ENCODE data around the gene TTC28.

GRCh38 chr22:28151151-28151816, 528.4 kb downstream of the TTC28 start:
- no peak for TF ChIP-seq FOXM1 (IDR thresholded peaks at IDR 0.05; ENCODE audit: borderline replicate concordance, low read depth)
- TF ChIP-seq, protein P1, sequence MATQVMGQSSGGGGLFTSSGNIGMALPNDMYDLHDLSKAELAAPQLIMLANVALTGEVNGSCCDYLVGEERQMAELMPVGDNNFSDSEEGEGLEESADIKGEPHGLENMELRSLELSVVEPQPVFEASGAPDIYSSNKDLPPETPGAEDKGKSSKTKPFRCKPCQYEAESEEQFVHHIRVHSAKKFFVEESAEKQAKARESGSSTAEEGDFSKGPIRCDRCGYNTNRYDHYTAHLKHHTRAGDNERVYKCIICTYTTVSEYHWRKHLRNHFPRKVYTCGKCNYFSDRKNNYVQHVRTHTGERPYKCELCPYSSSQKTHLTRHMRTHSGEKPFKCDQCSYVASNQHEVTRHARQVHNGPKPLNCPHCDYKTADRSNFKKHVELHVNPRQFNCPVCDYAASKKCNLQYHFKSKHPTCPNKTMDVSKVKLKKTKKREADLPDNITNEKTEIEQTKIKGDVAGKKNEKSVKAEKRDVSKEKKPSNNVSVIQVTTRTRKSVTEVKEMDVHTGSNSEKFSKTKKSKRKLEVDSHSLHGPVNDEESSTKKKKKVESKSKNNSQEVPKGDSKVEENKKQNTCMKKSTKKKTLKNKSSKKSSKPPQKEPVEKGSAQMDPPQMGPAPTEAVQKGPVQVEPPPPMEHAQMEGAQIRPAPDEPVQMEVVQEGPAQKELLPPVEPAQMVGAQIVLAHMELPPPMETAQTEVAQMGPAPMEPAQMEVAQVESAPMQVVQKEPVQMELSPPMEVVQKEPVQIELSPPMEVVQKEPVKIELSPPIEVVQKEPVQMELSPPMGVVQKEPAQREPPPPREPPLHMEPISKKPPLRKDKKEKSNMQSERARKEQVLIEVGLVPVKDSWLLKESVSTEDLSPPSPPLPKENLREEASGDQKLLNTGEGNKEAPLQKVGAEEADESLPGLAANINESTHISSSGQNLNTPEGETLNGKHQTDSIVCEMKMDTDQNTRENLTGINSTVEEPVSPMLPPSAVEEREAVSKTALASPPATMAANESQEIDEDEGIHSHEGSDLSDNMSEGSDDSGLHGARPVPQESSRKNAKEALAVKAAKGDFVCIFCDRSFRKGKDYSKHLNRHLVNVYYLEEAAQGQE (IDR thresholded peaks at IDR 0.05; ENCODE audit: low read depth): no peak
- TF ChIP-seq RAD21 (IDR thresholded peaks at IDR 0.05; ENCODE audit: low read depth): no peak
- TF ChIP-seq, protein P2, sequence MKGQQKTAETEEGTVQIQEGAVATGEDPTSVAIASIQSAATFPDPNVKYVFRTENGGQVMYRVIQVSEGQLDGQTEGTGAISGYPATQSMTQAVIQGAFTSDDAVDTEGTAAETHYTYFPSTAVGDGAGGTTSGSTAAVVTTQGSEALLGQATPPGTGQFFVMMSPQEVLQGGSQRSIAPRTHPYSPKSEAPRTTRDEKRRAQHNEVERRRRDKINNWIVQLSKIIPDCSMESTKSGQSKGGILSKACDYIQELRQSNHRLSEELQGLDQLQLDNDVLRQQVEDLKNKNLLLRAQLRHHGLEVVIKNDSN (IDR thresholded peaks at IDR 0.05): no peak
- no peak for TF ChIP-seq TCF12 (IDR thresholded peaks at IDR 0.05; ENCODE audit: low read depth)
- no peak for TF ChIP-seq EP300 (IDR thresholded peaks at IDR 0.05; ENCODE audit: borderline replicate concordance)
- TF ChIP-seq TEAD4 (IDR thresholded peaks at IDR 0.05): no peak
- no peak for TF ChIP-seq ZBTB7A (IDR thresholded peaks at IDR 0.05; ENCODE audit: low read depth)
- TF ChIP-seq TAF1 (IDR thresholded peaks at IDR 0.05; ENCODE audit: low read depth): no peak
- TF ChIP-seq, protein P3, sequence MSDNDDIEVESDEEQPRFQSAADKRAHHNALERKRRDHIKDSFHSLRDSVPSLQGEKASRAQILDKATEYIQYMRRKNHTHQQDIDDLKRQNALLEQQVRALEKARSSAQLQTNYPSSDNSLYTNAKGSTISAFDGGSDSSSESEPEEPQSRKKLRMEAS (IDR thresholded peaks at IDR 0.05): no peak
